ENCODE data around the gene CFAP206. TPM values are rescaled to one million over a fixed set of nuclear protein-coding genes. Genes with fewer than 3 reads are reported as not detected.

Gene CFAP206
- total RNA-seq, 1 donor from 2014 or later, result 0.09 TPM

- Mint-ChIP-seq H3K27ac (peak within 1 kb of the TSS; percentile 98), H3K9me3 (no peaks in the 10 kb centered on the region), H3K4me1 (peaks cover 12% of the 10 kb centered on the region), H3K4me3 (peak within 1 kb of the TSS; percentile 97), H3K27me3 (peaks cover 6% of the 10 kb centered on the region), H3K36me3 (ENCODE audit: low read depth) (peaks cover 4% of the 10 kb centered on the region)
- POLR2A ChIA-PET, result interaction anchor here (0.8 to 1.2 kb wide), 4 partner anchors 22 to 151 kb away, joined by 3 to 8 read pairs (median 3); partner anchors contain the start of gene CFAP206
- peak; percentile 97 for ATAC-seq (ENCODE audit: low read depth)
- CTCF ChIA-PET, result no interaction called here
- intact Hi-C loops (cut with micrococcal nuclease), result loop anchor here (1.0 to 10.0 kb wide), 11 partner anchors 22 to 1610 kb away; partner anchors contain the start of genes AKIRIN2, CNR1, ORC3 and PNRC1
- TF ChIP-seq CTCF (IDR thresholded peaks at IDR 0.05), result no peak
- peak; percentile 88 for DNase-seq
Measured at GRCh38 chr6:87472525-87473418, 65.0 kb downstream of the CFAP206 start, which contains the start of gene SLC35A1. SLC35A1 (plus strand) TSS chr6:87472974; CDS start chr6:87473004, 30 bp downstream.

- Mint-ChIP-seq H3K4me1 (peaks cover 12% of the 10 kb centered on the region), H3K36me3 (ENCODE audit: low read depth) (peaks cover 11% of the 10 kb centered on the region), H3K9me3 (no peaks in the 10 kb centered on the region), H3K27me3 (peaks cover under 1% of the 10 kb centered on the region), H3K27ac (peak overlapping the region; percentile 98), H3K4me3 (peak overlapping the region; percentile 97)
- DNase-seq (no peak), ATAC-seq (ENCODE audit: low read depth) (peak; percentile 59)
- intact Hi-C loops (cut with micrococcal nuclease), result loop anchor here (1.0 to 10.0 kb wide), 6 partner anchors 21 to 1609 kb away; partner anchors contain the start of genes AKIRIN2, CNR1 and PNRC1
- TF ChIP-seq CTCF (IDR thresholded peaks at IDR 0.05), result no peak
- CTCF ChIA-PET, result no interaction called here
- POLR2A ChIA-PET, result interaction anchor here (0.9 kb wide), 1 partner anchor 80 kb away, joined by 3 read pairs; no protein-coding TSS in a partner anchor
Measured at GRCh38 chr6:87473419-87473903, 65.7 kb downstream of the CFAP206 start.

GRCh38 chr6:87481931-87482330 is 74.2 kb downstream of the CFAP206 start:
- H3K4me1 Mint-ChIP-seq, result no peaks in the 10 kb centered on the region
- no peak for DNase-seq
- CTCF ChIA-PET, result no interaction called here
- peaks cover 41% of the 10 kb centered on the region for H3K36me3 Mint-ChIP-seq (ENCODE audit: low read depth)
- TF ChIP-seq CTCF (IDR thresholded peaks at IDR 0.05), result no peak
- H3K27me3 Mint-ChIP-seq, result no peaks in the 10 kb centered on the region
- no peak for ATAC-seq (ENCODE audit: low read depth)
- no peak overlapping the region for H3K4me3 Mint-ChIP-seq
- no peak overlapping the region for H3K27ac Mint-ChIP-seq
- POLR2A ChIA-PET, result interaction anchor here (0.7 kb wide), 1 partner anchor 270 kb away, joined by 4 read pairs; no protein-coding TSS in a partner anchor
- no peaks in the 10 kb centered on the region for H3K9me3 Mint-ChIP-seq
- intact Hi-C loops (cut with micrococcal nuclease), result no loop called here

DNA sequence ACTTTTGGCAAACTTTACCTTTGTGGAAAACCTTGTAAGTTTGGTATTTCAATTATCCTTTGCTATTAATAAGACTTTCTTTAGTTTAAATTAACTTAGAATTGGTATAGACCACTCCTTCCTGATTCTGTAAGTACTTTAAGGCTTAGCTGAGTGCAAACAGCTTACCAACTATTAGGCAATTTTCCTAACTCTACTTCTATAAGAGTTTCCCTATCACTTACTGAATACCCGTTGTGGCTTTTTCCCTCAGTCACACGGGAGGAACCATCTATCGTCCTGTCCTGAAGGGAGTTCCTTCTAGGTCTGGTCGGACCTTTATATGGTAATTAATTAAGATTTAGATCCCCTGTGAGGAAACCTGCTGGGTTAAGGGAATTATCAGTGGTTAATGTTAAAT is 74.6 kb downstream of the CFAP206 start:
- CTCF ChIA-PET, result no interaction called here
- Mint-ChIP-seq H3K36me3 (ENCODE audit: low read depth) (peaks cover 41% of the 10 kb centered on the region), H3K4me1 (no peaks in the 10 kb centered on the region), H3K27me3 (no peaks in the 10 kb centered on the region), H3K4me3 (no peak overlapping the region), H3K27ac (no peak overlapping the region), H3K9me3 (no peaks in the 10 kb centered on the region)
- TF ChIP-seq CTCF (IDR thresholded peaks at IDR 0.05), result no peak
- ATAC-seq (ENCODE audit: low read depth) (no peak), DNase-seq (no peak)
- intact Hi-C loops (cut with micrococcal nuclease), result no loop called here
- POLR2A ChIA-PET, result no interaction called here

DNA sequence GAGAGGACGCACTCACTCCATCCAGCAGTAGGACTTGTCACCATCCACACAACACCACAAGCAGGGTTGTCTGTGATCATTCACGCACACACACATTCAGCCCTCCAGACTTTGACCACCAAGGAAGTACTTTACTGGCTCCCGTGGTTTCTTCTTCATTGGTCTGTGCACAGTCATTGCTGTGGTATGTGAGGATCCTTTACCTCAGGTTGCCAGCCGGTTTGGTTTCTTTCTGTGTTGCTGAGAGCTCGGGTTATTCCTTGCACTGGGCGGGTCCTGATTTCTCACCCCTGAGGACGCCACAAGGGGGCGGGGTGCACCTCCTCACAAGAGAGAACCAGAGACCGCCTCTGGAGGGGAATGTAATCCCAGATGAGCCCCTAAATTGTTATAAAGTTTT is 76.2 kb downstream of the CFAP206 start:
- no peaks in the 10 kb centered on the region for H3K4me1 Mint-ChIP-seq
- DNase-seq (no peak), ATAC-seq (ENCODE audit: low read depth) (no peak)
- H3K4me3 Mint-ChIP-seq, result no peak overlapping the region
- no peak for TF ChIP-seq CTCF (IDR thresholded peaks at IDR 0.05)
- intact Hi-C loops (cut with micrococcal nuclease), result no loop called here
- no peaks in the 10 kb centered on the region for H3K9me3 Mint-ChIP-seq
- H3K27me3 Mint-ChIP-seq, result no peaks in the 10 kb centered on the region
- ChIA-PET POLR2A (no interaction called here), CTCF (no interaction called here)
- H3K36me3 Mint-ChIP-seq (ENCODE audit: low read depth), result peaks cover 31% of the 10 kb centered on the region
- H3K27ac Mint-ChIP-seq, result no peak overlapping the region

Measured in activated B cell treated with CpG ODN at 0.5 μM for 24 hours (primary cell).